HepG2 (cell line): ENCODE measurements around the gene RPS19BP1. TPM values are rescaled to one million over a fixed set of nuclear protein-coding genes. Genes with fewer than 3 reads are reported as not detected.

Source experiments
- AKAP8 ChIP-seq: sonication (generic); formaldehyde crosslinking; IDR thresholded peaks from 2 replicates; pipeline ENCODE4 v1.5.1; 2020; ENCODE audit warnings: mild to moderate bottlenecking, missing genetic modification reagents
- ATF4 ChIP-seq, 2 experiments: fragments of 450-650 bp in 1 of 2; sonication (generic) in 1 of 2; formaldehyde crosslinking; IDR thresholded peaks; 2 replicates each; pipeline versions ENCODE4 v1.5.0 to v1.8.0; 2020 to 2022; ENCODE audit warnings: mild to moderate bottlenecking in 1 of 2, missing genetic modification reagents in 1 of 2
- FOXM1 ChIP-seq: sonication (generic); formaldehyde crosslinking; IDR thresholded peaks from 2 replicates; pipeline ENCODE4 v1.5.0; 2020; ENCODE audit warnings: missing genetic modification reagents
- MED8 ChIP-seq: sonication (generic); formaldehyde crosslinking; IDR thresholded peaks from 2 replicates; pipeline ENCODE4 v1.8.1; 2023; ENCODE audit warnings: mild to moderate bottlenecking, missing genetic modification reagents; ENCODE audit not compliant: insufficient replicate concordance
- POLR2G ChIP-seq: fragments of 200-400 bp; formaldehyde crosslinking; IDR thresholded peaks from 2 replicates; pipeline ENCODE4 v1.6.1; 2018; ENCODE audit warnings: mild to moderate bottlenecking, low read depth, low read length, moderate library complexity
- TBP ChIP-seq: sonication (generic); formaldehyde crosslinking; IDR thresholded peaks from 2 replicates; pipeline ENCODE4 v1.5.0; 2020; ENCODE audit warnings: missing genetic modification reagents
- ZBTB21 ChIP-seq: sonication (generic); formaldehyde crosslinking; IDR thresholded peaks from 2 replicates; pipeline ENCODE4 v1.4.0; 2020; ENCODE audit warnings: missing genetic modification reagents
- ZNF207 ChIP-seq: fragments of 450-650 bp; IDR thresholded peaks from 2 replicates; pipeline ENCODE4 v1.6.1; 2016; ENCODE audit warnings: antibody characterized with exemption, borderline replicate concordance
- ZNF33B ChIP-seq: sonication (generic); formaldehyde crosslinking; IDR thresholded peaks from 2 replicates; pipeline ENCODE4 v1.5.1; 2020; ENCODE audit warnings: mild to moderate bottlenecking, missing genetic modification reagents
- ZNF724P ChIP-seq: sonication (generic); formaldehyde crosslinking; IDR thresholded peaks from 2 replicates; pipeline ENCODE4 v1.8.0; 2022; ENCODE audit warnings: missing genetic modification reagents, borderline replicate concordance
- polyA plus RNA-seq, 8 experiments: library from polyadenylated mRNA; depleted of rRNA in 3 of 8; stranded (reverse) in 7 of 8; unstranded in 1 of 8; fragments of >200 nt; fragmentation: Illumina TruSeq in 4 of 8; extraction: Trizol in 4 of 8; gene quantifications; 2 replicates each; pipeline versions ENCODE4 v1.2.1 to v1.2.3, GENCODE V29; 2011 to 2016; ENCODE audit warnings: low read depth in 4 of 8, missing spikeins in 1 of 8, mixed read lengths in 1 of 8; ENCODE audit not compliant: insufficient read depth in 1 of 8
- total RNA-seq, 5 experiments: library from RNA; depleted of rRNA; stranded (reverse); fragments of >200 nt; fragmentation: Illumina TruSeq; extraction: Trizol; gene quantifications; 2 replicates each; pipeline ENCODE4 v1.2.3, GENCODE V29; 2016; ENCODE audit warnings: low read depth in 1 of 5
- TF ChIP-seq, protein P1 (sequence below): sonication (generic); formaldehyde crosslinking; IDR thresholded peaks from 2 replicates; pipeline ENCODE4 v1.4.0; 2020; ENCODE audit warnings: missing genetic modification reagents, mild to moderate bottlenecking, borderline replicate concordance
- TF ChIP-seq, protein P2 (sequence below): sonication (generic); formaldehyde crosslinking; IDR thresholded peaks from 2 replicates; pipeline ENCODE4 v1.5.0; 2020; ENCODE audit warnings: mild to moderate bottlenecking, missing genetic modification reagents, borderline replicate concordance

RPS19BP1 gene
- total and polyA plus RNA-seq, 2 of the 13 experiments (the other 11 are each of a cell fraction or from before 2014, with no cell fraction given), result 44.3 to 81.3 TPM

- TF ChIP-seq, protein P1, sequence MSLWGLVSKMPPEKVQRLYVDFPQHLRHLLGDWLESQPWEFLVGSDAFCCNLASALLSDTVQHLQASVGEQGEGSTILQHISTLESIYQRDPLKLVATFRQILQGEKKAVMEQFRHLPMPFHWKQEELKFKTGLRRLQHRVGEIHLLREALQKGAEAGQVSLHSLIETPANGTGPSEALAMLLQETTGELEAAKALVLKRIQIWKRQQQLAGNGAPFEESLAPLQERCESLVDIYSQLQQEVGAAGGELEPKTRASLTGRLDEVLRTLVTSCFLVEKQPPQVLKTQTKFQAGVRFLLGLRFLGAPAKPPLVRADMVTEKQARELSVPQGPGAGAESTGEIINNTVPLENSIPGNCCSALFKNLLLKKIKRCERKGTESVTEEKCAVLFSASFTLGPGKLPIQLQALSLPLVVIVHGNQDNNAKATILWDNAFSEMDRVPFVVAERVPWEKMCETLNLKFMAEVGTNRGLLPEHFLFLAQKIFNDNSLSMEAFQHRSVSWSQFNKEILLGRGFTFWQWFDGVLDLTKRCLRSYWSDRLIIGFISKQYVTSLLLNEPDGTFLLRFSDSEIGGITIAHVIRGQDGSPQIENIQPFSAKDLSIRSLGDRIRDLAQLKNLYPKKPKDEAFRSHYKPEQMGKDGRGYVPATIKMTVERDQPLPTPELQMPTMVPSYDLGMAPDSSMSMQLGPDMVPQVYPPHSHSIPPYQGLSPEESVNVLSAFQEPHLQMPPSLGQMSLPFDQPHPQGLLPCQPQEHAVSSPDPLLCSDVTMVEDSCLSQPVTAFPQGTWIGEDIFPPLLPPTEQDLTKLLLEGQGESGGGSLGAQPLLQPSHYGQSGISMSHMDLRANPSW (CRISPR knock-in tag), result no peak
- no peak for TF ChIP-seq AKAP8
- peak; percentile 70; the same call in 1 of the 2 replicates for TF ChIP-seq FOXM1 (CRISPR knock-in tag)
- no peak for TF ChIP-seq POLR2G
- no peak for TF ChIP-seq ZNF207
- peak; percentile 41; the same call in 1 of the 2 replicates for TF ChIP-seq ZBTB21 (CRISPR knock-in tag)
- no peak for TF ChIP-seq ZNF724P (CRISPR knock-in tag)
- TF ChIP-seq TBP (CRISPR knock-in tag), result no peak
- no peak for TF ChIP-seq MED8 (CRISPR knock-in tag)
- TF ChIP-seq, protein P2, sequence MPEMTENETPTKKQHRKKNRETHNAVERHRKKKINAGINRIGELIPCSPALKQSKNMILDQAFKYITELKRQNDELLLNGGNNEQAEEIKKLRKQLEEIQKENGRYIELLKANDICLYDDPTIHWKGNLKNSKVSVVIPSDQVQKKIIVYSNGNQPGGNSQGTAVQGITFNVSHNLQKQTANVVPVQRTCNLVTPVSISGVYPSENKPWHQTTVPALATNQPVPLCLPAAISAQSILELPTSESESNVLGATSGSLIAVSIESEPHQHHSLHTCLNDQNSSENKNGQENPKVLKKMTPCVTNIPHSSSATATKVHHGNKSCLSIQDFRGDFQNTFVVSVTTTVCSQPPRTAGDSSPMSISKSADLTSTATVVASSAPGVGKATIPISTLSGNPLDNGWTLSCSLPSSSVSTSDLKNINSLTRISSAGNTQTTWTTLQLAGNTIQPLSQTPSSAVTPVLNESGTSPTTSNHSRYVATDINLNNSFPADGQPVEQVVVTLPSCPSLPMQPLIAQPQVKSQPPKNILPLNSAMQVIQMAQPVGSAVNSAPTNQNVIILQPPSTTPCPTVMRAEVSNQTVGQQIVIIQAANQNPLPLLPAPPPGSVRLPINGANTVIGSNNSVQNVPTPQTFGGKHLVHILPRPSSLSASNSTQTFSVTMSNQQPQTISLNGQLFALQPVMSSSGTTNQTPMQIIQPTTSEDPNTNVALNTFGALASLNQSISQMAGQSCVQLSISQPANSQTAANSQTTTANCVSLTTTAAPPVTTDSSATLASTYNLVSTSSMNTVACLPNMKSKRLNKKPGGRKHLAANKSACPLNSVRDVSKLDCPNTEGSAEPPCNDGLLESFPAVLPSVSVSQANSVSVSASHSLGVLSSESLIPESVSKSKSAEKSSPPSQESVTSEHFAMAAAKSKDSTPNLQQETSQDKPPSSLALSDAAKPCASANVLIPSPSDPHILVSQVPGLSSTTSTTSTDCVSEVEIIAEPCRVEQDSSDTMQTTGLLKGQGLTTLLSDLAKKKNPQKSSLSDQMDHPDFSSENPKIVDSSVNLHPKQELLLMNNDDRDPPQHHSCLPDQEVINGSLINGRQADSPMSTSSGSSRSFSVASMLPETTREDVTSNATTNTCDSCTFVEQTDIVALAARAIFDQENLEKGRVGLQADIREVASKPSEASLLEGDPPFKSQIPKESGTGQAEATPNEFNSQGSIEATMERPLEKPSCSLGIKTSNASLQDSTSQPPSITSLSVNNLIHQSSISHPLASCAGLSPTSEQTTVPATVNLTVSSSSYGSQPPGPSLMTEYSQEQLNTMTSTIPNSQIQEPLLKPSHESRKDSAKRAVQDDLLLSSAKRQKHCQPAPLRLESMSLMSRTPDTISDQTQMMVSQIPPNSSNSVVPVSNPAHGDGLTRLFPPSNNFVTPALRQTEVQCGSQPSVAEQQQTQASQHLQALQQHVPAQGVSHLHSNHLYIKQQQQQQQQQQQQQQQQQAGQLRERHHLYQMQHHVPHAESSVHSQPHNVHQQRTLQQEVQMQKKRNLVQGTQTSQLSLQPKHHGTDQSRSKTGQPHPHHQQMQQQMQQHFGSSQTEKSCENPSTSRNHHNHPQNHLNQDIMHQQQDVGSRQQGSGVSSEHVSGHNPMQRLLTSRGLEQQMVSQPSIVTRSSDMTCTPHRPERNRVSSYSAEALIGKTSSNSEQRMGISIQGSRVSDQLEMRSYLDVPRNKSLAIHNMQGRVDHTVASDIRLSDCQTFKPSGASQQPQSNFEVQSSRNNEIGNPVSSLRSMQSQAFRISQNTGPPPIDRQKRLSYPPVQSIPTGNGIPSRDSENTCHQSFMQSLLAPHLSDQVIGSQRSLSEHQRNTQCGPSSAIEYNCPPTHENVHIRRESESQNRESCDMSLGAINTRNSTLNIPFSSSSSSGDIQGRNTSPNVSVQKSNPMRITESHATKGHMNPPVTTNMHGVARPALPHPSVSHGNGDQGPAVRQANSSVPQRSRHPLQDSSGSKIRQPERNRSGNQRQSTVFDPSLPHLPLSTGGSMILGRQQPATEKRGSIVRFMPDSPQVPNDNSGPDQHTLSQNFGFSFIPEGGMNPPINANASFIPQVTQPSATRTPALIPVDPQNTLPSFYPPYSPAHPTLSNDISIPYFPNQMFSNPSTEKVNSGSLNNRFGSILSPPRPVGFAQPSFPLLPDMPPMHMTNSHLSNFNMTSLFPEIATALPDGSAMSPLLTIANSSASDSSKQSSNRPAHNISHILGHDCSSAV (CRISPR knock-in tag), result no peak
- TF ChIP-seq ATF4 (CRISPR knock-in tag; IDR thresholded peaks at IDR 0.05), result peak in 1 of 2 experiments; percentile 57; a peak in 1 of 4 replicates
- TF ChIP-seq ZNF33B (CRISPR knock-in tag), result no peak
Observed at GRCh38 chr22:39545386-39546365, 13.1 kb upstream of the RPS19BP1 start (continued).
